Activated CD8-positive, alpha-beta memory T cell treated with anti-CD3 and anti-CD28 coated beads, Interleukin-2, amount 50 U/mL, for 1 hour (primary cell): ENCODE measurements around the gene NXPE2.

ENCODE experiments used
- DNase-seq: peaks from one replicate; pipeline ENCODE4 v3.0.0-alpha.2; 2020; ENCODE audit errors: extremely low read depth

NXPE2 gene

GRCh38 chr11:114745150-114745671 is 66.9 kb downstream of the NXPE2 start:
- no peak for DNase-seq

- no peak for DNase-seq
These were observed 67.7 kb downstream of the NXPE2 start for GRCh38 chr11:114746013-114746412.
